ENCODE results near the gene WDR37.

- TF ChIP-seq, protein P1, sequence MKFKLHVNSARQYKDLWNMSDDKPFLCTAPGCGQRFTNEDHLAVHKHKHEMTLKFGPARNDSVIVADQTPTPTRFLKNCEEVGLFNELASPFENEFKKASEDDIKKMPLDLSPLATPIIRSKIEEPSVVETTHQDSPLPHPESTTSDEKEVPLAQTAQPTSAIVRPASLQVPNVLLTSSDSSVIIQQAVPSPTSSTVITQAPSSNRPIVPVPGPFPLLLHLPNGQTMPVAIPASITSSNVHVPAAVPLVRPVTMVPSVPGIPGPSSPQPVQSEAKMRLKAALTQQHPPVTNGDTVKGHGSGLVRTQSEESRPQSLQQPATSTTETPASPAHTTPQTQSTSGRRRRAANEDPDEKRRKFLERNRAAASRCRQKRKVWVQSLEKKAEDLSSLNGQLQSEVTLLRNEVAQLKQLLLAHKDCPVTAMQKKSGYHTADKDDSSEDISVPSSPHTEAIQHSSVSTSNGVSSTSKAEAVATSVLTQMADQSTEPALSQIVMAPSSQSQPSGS (CRISPR knock-in tag; IDR thresholded peaks at IDR 0.05; ENCODE audit: borderline replicate concordance, low read depth): no peak
- no peak for TF ChIP-seq JUN (CRISPR knock-in tag; IDR thresholded peaks at IDR 0.05)
- no peak for TF ChIP-seq ZNF416 (CRISPR knock-in tag; IDR thresholded peaks at IDR 0.05)
- no peak for TF ChIP-seq CREM (CRISPR knock-in tag; IDR thresholded peaks at IDR 0.05)
- TF ChIP-seq, protein P2, sequence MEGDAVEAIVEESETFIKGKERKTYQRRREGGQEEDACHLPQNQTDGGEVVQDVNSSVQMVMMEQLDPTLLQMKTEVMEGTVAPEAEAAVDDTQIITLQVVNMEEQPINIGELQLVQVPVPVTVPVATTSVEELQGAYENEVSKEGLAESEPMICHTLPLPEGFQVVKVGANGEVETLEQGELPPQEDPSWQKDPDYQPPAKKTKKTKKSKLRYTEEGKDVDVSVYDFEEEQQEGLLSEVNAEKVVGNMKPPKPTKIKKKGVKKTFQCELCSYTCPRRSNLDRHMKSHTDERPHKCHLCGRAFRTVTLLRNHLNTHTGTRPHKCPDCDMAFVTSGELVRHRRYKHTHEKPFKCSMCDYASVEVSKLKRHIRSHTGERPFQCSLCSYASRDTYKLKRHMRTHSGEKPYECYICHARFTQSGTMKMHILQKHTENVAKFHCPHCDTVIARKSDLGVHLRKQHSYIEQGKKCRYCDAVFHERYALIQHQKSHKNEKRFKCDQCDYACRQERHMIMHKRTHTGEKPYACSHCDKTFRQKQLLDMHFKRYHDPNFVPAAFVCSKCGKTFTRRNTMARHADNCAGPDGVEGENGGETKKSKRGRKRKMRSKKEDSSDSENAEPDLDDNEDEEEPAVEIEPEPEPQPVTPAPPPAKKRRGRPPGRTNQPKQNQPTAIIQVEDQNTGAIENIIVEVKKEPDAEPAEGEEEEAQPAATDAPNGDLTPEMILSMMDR (IDR thresholded peaks at IDR 0.05): no peak
- no peak for TF ChIP-seq ZBTB21 (CRISPR knock-in tag; IDR thresholded peaks at IDR 0.05; ENCODE audit: borderline replicate concordance)
- no peak for TF ChIP-seq MYBL2 (CRISPR knock-in tag; IDR thresholded peaks at IDR 0.05)
- no peak for TF ChIP-seq SMAD3 (CRISPR knock-in tag; IDR thresholded peaks at IDR 0.05; ENCODE audit: borderline replicate concordance)
- no peak for TF ChIP-seq TEAD1 (CRISPR knock-in tag; IDR thresholded peaks at IDR 0.05)
- TF ChIP-seq, protein P3, sequence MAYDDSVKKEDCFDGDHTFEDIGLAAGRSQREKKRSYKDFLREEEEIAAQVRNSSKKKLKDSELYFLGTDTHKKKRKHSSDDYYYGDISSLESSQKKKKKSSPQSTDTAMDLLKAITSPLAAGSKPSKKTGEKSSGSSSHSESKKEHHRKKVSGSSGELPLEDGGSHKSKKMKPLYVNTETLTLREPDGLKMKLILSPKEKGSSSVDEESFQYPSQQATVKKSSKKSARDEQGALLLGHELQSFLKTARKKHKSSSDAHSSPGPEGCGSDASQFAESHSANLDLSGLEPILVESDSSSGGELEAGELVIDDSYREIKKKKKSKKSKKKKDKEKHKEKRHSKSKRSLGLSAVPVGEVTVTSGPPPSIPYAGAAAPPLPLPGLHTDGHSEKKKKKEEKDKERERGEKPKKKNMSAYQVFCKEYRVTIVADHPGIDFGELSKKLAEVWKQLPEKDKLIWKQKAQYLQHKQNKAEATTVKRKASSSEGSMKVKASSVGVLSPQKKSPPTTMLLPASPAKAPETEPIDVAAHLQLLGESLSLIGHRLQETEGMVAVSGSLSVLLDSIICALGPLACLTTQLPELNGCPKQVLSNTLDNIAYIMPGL (CRISPR knock-in tag; IDR thresholded peaks at IDR 0.05): no peak
These were observed 3.7 kb downstream of the WDR37 start for GRCh38 chr10:1059902-1060301.

Measured in WTC11 (cell line).